ENCODE measurements around the gene IGFL4. TPM values are rescaled to one million over a fixed set of nuclear protein-coding genes. Genes with fewer than 3 reads are reported as not detected.

IGFL4 gene
- total and polyA plus RNA-seq, 2 of the 4 experiments (the other 2 are of a cell fraction), result not detected

DNA sequence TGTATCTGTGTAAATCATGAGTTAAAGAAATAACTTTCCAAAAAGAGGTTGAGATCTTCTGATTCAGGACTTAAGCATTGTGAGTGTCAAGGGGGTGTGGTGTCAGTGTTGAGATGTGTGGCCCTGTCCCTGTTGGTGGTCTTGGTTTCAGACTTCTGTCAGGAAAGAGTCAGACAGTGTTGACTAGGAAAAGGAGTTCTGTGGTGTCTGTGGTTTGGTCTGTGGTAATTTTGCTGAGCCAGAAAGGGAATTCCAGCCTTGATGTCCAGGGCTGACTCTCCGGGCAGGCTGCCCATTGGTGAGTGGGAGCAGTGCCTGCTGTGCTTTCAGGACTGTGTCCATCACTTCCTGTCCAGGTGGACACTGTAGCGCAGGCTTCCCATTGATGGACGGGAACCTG is 39.8 kb upstream of the IGFL4 start:
- H3K4ac ChIP-seq (ENCODE audit: low read depth, low read length), result no peak overlapping the region
- H3K9ac ChIP-seq (ENCODE audit: low read depth, low read length), result no peak overlapping the region
- no peak overlapping the region for H3K4me2 ChIP-seq (ENCODE audit: low read depth, low read length)
- 0 out of 2 replicates have a peak, but pooled peaks cover 2% of the 10 kb centered on the region for H3K4me1 ChIP-seq (ENCODE audit: control insufficient read depth, insufficient read depth, low read length)
- H3K56ac ChIP-seq (ENCODE audit: extremely low read depth, insufficient read depth, low read length), result no peak overlapping the region
- no peak overlapping the region for H2AK5ac ChIP-seq (ENCODE audit: low read depth, low read length)
- dilution Hi-C loops (cut with HindIII; ENCODE audit: low sequenced_read_pairs, unreplicated experiment), result no loop called here
- H3K36me3 ChIP-seq (ENCODE audit: control insufficient read depth, insufficient read depth, low read length), result no peaks in the 10 kb centered on the region
- no peak overlapping the region for H2BK20ac ChIP-seq (ENCODE audit: low read depth, low read length)
- DNase-seq (peak; percentile 92), ATAC-seq (ENCODE audit: low read depth) (peak; percentile 19)
- BruUV-seq (replicated peaks), result no TSS peak
- H3K18ac ChIP-seq (ENCODE audit: low read depth, low read length), result no peak overlapping the region
- H3K27ac ChIP-seq (ENCODE audit: insufficient read depth, low read length), result no peak overlapping the region
- TF ChIP-seq RAD21 (IDR thresholded peaks at IDR 0.05; ENCODE audit: low read length), result no peak
- TF ChIP-seq FOS (IDR thresholded peaks at IDR 0.05; ENCODE audit: low read depth, low read length), result peak; percentile 47
- TF ChIP-seq, protein P1, sequence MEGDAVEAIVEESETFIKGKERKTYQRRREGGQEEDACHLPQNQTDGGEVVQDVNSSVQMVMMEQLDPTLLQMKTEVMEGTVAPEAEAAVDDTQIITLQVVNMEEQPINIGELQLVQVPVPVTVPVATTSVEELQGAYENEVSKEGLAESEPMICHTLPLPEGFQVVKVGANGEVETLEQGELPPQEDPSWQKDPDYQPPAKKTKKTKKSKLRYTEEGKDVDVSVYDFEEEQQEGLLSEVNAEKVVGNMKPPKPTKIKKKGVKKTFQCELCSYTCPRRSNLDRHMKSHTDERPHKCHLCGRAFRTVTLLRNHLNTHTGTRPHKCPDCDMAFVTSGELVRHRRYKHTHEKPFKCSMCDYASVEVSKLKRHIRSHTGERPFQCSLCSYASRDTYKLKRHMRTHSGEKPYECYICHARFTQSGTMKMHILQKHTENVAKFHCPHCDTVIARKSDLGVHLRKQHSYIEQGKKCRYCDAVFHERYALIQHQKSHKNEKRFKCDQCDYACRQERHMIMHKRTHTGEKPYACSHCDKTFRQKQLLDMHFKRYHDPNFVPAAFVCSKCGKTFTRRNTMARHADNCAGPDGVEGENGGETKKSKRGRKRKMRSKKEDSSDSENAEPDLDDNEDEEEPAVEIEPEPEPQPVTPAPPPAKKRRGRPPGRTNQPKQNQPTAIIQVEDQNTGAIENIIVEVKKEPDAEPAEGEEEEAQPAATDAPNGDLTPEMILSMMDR (conservative IDR thresholded peaks at IDR 0.05; ENCODE audit: low read depth, low read length), result no peak
- TF ChIP-seq BHLHE40 (IDR thresholded peaks at IDR 0.05; ENCODE audit: low read depth, low read length), result peak; percentile 62
- TF ChIP-seq MXI1 (IDR thresholded peaks at IDR 0.05; ENCODE audit: borderline replicate concordance, low read depth, low read length), result no peak
- no peak for TF ChIP-seq NFE2L2 (IDR thresholded peaks at IDR 0.05; ENCODE audit: low read depth, low read length)
- TF ChIP-seq RFX5 (IDR thresholded peaks at IDR 0.05; ENCODE audit: low read depth, low read length), result no peak
- TF ChIP-seq SMC3 (IDR thresholded peaks at IDR 0.05; ENCODE audit: low read depth, low read length), result no peak
- peak; percentile 92 for TF ChIP-seq MAFK (IDR thresholded peaks at IDR 0.05; ENCODE audit: low read depth, low read length)
- TF ChIP-seq POLR2A (IDR thresholded peaks at IDR 0.05; ENCODE audit: low read depth, low read length), result no peak
- TF ChIP-seq CEBPB (IDR thresholded peaks at IDR 0.05; ENCODE audit: low read depth, low read length), result no peak
- TF ChIP-seq MAZ (IDR thresholded peaks at IDR 0.05; ENCODE audit: borderline replicate concordance, low read depth, low read length), result no peak
- peak; percentile 77 for TF ChIP-seq RCOR1 (IDR thresholded peaks at IDR 0.05; ENCODE audit: insufficient replicate concordance, low read length)
- peak overlapping the region; percentile 18 for H2AFZ ChIP-seq (replicated peaks; ENCODE audit: low read length, poor library complexity)
- no peak overlapping the region for H2BK5ac ChIP-seq (ENCODE audit: low read depth, low read length, poor library complexity, severe bottlenecking)
- 0% methylated on average over 1 of the region's 3 CpGs; no CpG with 5 or more reads in 1 of the 2 experiments for WGBS, 2 experiments (ENCODE audit: extremely low coverage in 2 of 2, insufficient read length in 1 of 2)
- POLR2A ChIA-PET (ENCODE audit: unreplicated experiment), result no interaction called here
- no peak overlapping the region for H3K14ac ChIP-seq (replicated peaks; ENCODE audit: low read depth, low read length)
- H2BK15ac ChIP-seq (ENCODE audit: low read depth, low read length), result no peak overlapping the region
- H3K9me1 ChIP-seq (ENCODE audit: insufficient read depth, low read length), result peaks cover 3% of the 10 kb centered on the region; the same call in 1 of the 2 replicates
- H2AK9ac ChIP-seq (replicated peaks; ENCODE audit: low read depth, low read length, poor library complexity), result no peak overlapping the region
- intact Hi-C loops (cut with micrococcal nuclease), result no loop called here
- peaks cover 34% of the 10 kb centered on the region for H3K27me3 ChIP-seq (ENCODE audit: control insufficient read depth, insufficient read depth, low read length)
- in situ Hi-C loops (cut with MboI; ENCODE audit: low sequenced_read_pairs), result loop anchor here (5.0 kb wide), 2 partner anchors 107 to 187 kb away; no protein-coding TSS in a partner anchor
- no peak overlapping the region for H4K5ac ChIP-seq (ENCODE audit: low read depth, low read length)
- H3K79me1 ChIP-seq (ENCODE audit: low read depth in 1 of 2, low read length in 2 of 2), result no peaks in the 10 kb centered on the region
- no peak overlapping the region for H3K4me3 ChIP-seq (ENCODE audit: insufficient read depth, low read depth, low read length)
- no peak overlapping the region for H4K91ac ChIP-seq (ENCODE audit: insufficient read depth, low read depth, low read length)
- H3K9me3 ChIP-seq (ENCODE audit: control insufficient read depth, insufficient read depth, low read length), result peaks cover 6% of the 10 kb centered on the region
- H2BK120ac ChIP-seq (ENCODE audit: low read depth, low read length), result no peak overlapping the region
- no peak overlapping the region for H4K8ac ChIP-seq (ENCODE audit: low read depth in 2 of 2, low read length in 2 of 2)
- no peak overlapping the region for H3K23ac ChIP-seq (ENCODE audit: low read depth, low read length)
- CTCF ChIA-PET, result interaction anchor here (1.1 to 2.9 kb wide), 2 partner anchors 53 to 185 kb away, joined by 4 to 27 read pairs; no protein-coding TSS in a partner anchor
- peaks cover 7% of the 10 kb centered on the region; the same call in 1 of the 2 replicates for H4K20me1 ChIP-seq (ENCODE audit: insufficient read depth, low read length)
